ENCODE results near the gene GPC6.

The GPC6 gene

GRCh38 chr13:93853912-93854311 lies 627.3 kb downstream of the GPC6 start:
- no peaks in the 10 kb centered on the region for H3K9me2 ChIP-seq (replicated peaks; ENCODE audit: low read depth, low read length)
- no peaks in the 10 kb centered on the region for H3K9me3 ChIP-seq (ENCODE audit: insufficient read depth, low read depth, low read length)
- no peak overlapping the region for H3K4me3 ChIP-seq (ENCODE audit: low read length, poor library complexity, severe bottlenecking)
- no peaks in the 10 kb centered on the region for H3F3A ChIP-seq (ENCODE audit: low read depth)
- H3K4me1 ChIP-seq (ENCODE audit: insufficient read depth, low read length, poor library complexity, severe bottlenecking) = no peaks in the 10 kb centered on the region
- no peak overlapping the region for H2AFZ ChIP-seq (ENCODE audit: low read length)
- no peaks in the 10 kb centered on the region for H3K36me3 ChIP-seq (ENCODE audit: insufficient read depth, low read length)
- H3K27me3 ChIP-seq (ENCODE audit: insufficient read depth, low read length, poor library complexity, severe bottlenecking) = no peaks in the 10 kb centered on the region
- TF ChIP-seq CTCF (conservative IDR thresholded peaks at IDR 0.05; ENCODE audit: low read length) (no peak), EZH2phosphoT487 (IDR thresholded peaks at IDR 0.05; ENCODE audit: borderline replicate concordance) (no peak)
- no peak overlapping the region for H3K9ac ChIP-seq (ENCODE audit: low read depth, low read length, poor library complexity, severe bottlenecking)
- H4K20me1 ChIP-seq (ENCODE audit: insufficient read depth, low read length, poor library complexity, severe bottlenecking) = no peaks in the 10 kb centered on the region
- H3K79me2 ChIP-seq (ENCODE audit: insufficient read depth, low read length) = no peaks in the 10 kb centered on the region
- H3K4me2 ChIP-seq (ENCODE audit: low read depth, low read length, poor library complexity, severe bottlenecking) = no peak overlapping the region

GRCh38 chr13:93857126-93857525 lies 630.5 kb downstream of the GPC6 start:
- Histone ChIP-seq H3K36me3 (ENCODE audit: insufficient read depth, low read length) (no peaks in the 10 kb centered on the region), H3K4me3 (ENCODE audit: low read length, poor library complexity, severe bottlenecking) (no peak overlapping the region), H3K79me2 (ENCODE audit: insufficient read depth, low read length) (no peaks in the 10 kb centered on the region), H3K9me2 (replicated peaks; ENCODE audit: low read depth, low read length) (no peaks in the 10 kb centered on the region), H3K4me2 (ENCODE audit: low read depth, low read length, poor library complexity, severe bottlenecking) (no peak overlapping the region), H3K9me3 (ENCODE audit: insufficient read depth, low read depth, low read length) (no peaks in the 10 kb centered on the region), H3K4me1 (ENCODE audit: insufficient read depth, low read length, poor library complexity, severe bottlenecking) (no peaks in the 10 kb centered on the region), H3K27me3 (ENCODE audit: insufficient read depth, low read length, poor library complexity, severe bottlenecking) (no peaks in the 10 kb centered on the region), H3K9ac (ENCODE audit: low read depth, low read length, poor library complexity, severe bottlenecking) (no peak overlapping the region), H3F3A (ENCODE audit: low read depth) (no peaks in the 10 kb centered on the region), H2AFZ (ENCODE audit: low read length) (no peak overlapping the region), H4K20me1 (ENCODE audit: insufficient read depth, low read length, poor library complexity, severe bottlenecking) (no peaks in the 10 kb centered on the region)
- no peak for TF ChIP-seq EZH2phosphoT487 (IDR thresholded peaks at IDR 0.05; ENCODE audit: borderline replicate concordance)
- TF ChIP-seq CTCF (conservative IDR thresholded peaks at IDR 0.05; ENCODE audit: low read length) = no peak

GRCh38 chr13:93859716-93860115 lies 633.1 kb downstream of the GPC6 start:
- TF ChIP-seq CTCF (conservative IDR thresholded peaks at IDR 0.05; ENCODE audit: low read length) (no peak), EZH2phosphoT487 (IDR thresholded peaks at IDR 0.05; ENCODE audit: borderline replicate concordance) (no peak)
- Histone ChIP-seq H3K36me3 (ENCODE audit: insufficient read depth, low read length) (no peaks in the 10 kb centered on the region), H2AFZ (ENCODE audit: low read length) (no peak overlapping the region), H3K4me3 (ENCODE audit: low read length, poor library complexity, severe bottlenecking) (no peak overlapping the region), H3K9me3 (ENCODE audit: insufficient read depth, low read depth, low read length) (no peaks in the 10 kb centered on the region), H3F3A (ENCODE audit: low read depth) (no peaks in the 10 kb centered on the region), H3K79me2 (ENCODE audit: insufficient read depth, low read length) (no peaks in the 10 kb centered on the region), H4K20me1 (ENCODE audit: insufficient read depth, low read length, poor library complexity, severe bottlenecking) (no peaks in the 10 kb centered on the region), H3K27me3 (ENCODE audit: insufficient read depth, low read length, poor library complexity, severe bottlenecking) (no peaks in the 10 kb centered on the region), H3K4me1 (ENCODE audit: insufficient read depth, low read length, poor library complexity, severe bottlenecking) (no peaks in the 10 kb centered on the region), H3K9me2 (replicated peaks; ENCODE audit: low read depth, low read length) (no peaks in the 10 kb centered on the region), H3K9ac (ENCODE audit: low read depth, low read length, poor library complexity, severe bottlenecking) (no peak overlapping the region), H3K4me2 (ENCODE audit: low read depth, low read length, poor library complexity, severe bottlenecking) (no peak overlapping the region)
